ENCODE measurements around the gene EPSTI1.
"Not testable (repeated sequence)": the region's sequence is repeated elsewhere in the genome, so short reads cannot be mapped to it uniquely, and the experiment has no call there.

EPSTI1 gene

GRCh38 chr13:42991898-42992763, at the start of gene EPSTI1:
EPSTI1 (minus strand) TSS chr13:42992241; CDS start chr13:42992165, 76 bp downstream.
- DNase-seq (ENCODE audit: low spot score), result peak; percentile 78

DNA sequence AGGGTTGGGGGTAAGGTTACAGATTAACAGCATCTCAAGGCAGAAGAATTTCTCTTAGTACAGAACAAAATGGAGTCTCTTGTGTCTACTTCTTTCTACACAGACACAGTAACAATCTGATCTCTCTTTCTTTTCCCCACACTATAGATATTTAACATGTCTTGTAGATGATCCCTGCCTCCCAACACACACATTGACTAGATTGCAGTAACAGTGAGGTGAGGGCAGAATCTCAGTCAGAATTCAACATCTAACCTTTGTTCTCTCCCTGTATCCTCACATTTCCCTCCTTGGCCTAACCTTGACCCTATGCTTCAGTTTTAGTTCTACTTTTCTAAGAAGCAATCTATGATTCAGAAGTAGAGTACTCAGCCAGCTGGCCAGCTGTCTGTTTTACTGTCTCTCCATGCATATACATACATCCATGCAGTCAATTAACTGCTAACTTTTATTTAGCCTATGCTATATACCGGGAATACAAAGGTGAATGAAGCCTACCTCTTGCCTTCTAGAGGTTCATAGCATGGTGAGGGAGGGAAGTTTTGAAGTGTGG, 49.4 kb upstream of the EPSTI1 start:
- DNase-seq (ENCODE audit: low spot score), result no peak

- DNase-seq (ENCODE audit: low spot score), result not testable (repeated sequence)
Observed at GRCh38 chr13:43040581-43041368, 48.7 kb upstream of the EPSTI1 start.

GRCh38 chr13:43039966-43040365, 47.9 kb upstream of the EPSTI1 start:
- DNase-seq (ENCODE audit: low spot score), result no peak

DNA sequence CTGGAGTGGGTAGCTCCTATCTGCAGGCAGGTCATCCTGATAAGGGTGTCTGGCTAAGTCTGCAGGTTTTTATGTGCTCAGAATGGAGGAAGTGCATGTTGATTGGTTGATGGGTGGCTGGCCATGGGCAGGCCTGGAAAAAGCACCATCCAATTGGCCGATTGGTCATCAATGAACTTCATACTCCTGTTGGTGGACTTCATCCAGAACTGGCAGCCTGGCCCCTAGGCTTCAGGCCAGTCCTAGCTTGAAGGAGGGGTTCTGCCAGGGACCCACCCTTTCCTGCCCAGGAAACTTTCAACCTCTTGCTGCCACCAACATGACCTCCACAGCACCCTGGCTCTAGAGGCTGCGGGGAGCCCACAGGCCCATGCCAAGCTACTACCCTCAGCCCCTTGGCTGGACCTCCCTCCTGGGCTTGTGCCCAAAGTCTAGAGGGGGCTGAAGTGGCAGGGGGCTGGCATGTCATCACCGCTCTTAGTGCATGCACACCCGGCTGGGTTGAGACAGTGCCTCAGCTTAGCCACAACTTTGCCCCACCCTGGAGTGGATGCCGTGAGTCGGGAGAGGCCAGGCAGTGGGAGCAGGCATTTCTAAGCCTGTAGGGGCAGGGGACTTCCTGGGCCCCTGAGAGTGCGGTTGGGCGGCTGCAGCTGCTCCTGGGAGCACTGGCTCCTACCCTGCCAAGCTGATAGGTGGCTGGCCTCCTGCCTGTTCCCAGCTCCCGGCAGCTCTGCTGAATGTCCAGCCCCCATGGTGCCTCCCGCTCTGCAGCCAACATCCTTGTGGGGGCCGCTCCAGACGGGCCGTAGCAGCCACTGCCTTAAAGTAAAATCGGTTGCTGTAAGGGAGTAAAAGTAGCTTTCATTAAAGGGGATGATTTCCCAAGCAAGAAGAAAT, 44.6 kb upstream of the EPSTI1 start:
- DNase-seq (ENCODE audit: low spot score), result no peak

DNA sequence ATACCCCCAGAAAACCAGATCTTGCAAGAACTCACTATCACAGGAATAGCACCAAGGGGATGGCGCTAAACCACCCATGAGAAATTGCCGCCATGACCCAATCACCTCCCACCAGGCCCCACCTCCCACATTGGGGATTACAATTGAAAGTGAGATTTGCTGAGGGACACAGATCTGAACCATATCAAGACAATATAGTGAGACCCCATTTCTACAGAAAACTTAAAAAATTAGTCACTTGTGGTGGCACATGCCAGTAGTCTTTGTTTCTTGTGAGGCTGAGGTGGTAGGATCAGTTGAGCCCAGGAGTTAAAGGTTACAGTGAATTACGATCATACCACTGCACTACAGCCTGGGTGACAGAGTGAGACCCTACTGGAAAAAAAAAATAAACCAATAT, 41.0 kb upstream of the EPSTI1 start:
- DNase-seq (ENCODE audit: low spot score), result no peak

GRCh38 chr13:43031881-43032280, 39.8 kb upstream of the EPSTI1 start:
- no peak for DNase-seq (ENCODE audit: low spot score)

GRCh38 chr13:43030548-43030947, 38.5 kb upstream of the EPSTI1 start:
- no peak for DNase-seq (ENCODE audit: low spot score)

GRCh38 chr13:43026262-43026661, 34.2 kb upstream of the EPSTI1 start:
- DNase-seq (ENCODE audit: low spot score), result no peak

GRCh38 chr13:43023289-43023963, 31.4 kb upstream of the EPSTI1 start, which contains the start of gene DNAJC15:
DNAJC15 (plus strand) TSS chr13:43023586; CDS start chr13:43023627, 41 bp downstream.
- peak; percentile 85 for DNase-seq (ENCODE audit: low spot score)

DNA sequence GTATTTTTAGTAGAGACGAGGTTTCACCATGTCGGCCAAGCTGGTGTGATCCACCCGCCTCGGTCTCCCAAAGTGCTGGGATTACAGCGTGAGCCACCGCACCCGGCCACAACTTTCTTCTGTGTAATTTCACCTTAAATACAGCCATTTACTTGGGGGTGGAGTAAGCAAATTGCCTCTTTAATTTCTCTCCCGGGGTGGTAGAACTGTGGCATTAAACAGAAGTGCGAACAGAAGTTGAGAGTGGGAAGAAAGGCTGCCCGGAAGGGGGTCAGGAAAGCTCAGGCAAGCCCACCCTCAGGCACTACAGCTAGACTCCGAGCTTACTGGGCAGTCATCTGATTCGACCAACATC, 30.9 kb upstream of the EPSTI1 start:
- no peak for DNase-seq (ENCODE audit: low spot score)

- peak; percentile 16 for DNase-seq (ENCODE audit: low spot score)
Observed at GRCh38 chr13:43021926-43022670, 30.1 kb upstream of the EPSTI1 start.

DNA sequence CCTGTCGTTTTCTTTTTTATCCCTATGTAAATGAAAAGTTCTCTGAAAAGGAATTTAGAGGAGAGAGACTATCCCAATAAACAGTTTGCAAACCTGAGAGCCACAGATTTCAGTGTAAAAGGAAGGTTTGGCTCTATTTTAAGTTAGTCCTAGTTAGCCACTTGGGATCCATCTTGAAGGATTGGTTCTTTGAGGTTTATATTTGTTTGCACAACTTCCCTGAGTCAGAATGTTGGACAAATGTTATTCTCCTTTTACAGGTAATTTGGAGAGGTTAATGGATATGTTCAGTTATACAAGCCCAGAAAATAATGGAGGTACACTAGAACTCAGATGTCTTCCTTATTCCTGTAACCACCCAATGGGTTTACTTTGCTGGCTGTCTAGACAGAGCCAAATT, 28.8 kb upstream of the EPSTI1 start:
- DNase-seq (ENCODE audit: low spot score), result no peak

DNA sequence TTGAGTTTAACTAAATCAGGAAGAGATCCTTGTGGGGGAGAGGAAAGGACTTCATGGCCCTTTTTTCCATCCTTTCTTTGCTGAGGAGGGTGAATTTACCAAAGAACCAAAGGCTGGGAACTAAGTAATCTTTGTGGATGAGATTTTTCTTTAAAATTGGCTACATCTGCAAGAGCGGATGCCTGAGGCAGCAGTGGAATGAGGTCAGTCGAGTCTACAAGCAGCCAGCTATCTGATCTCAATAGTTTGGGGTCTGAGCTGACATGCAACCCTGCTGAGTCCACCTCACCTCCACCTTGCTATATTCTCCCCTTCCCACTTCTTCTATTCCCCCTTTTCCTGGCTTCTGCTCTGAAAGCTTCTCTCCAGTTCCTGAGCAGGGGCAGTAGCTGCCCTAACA, 27.8 kb upstream of the EPSTI1 start:
- DNase-seq (ENCODE audit: low spot score), result peak; percentile 25

- DNase-seq (ENCODE audit: low spot score), result no peak
Observed at GRCh38 chr13:43016226-43016625, 24.2 kb upstream of the EPSTI1 start.

- no peak for DNase-seq (ENCODE audit: low spot score)
Observed at GRCh38 chr13:43014162-43014561, 22.1 kb upstream of the EPSTI1 start.

- peak; percentile 51 for DNase-seq (ENCODE audit: low spot score)
Observed at GRCh38 chr13:43009506-43009905, 17.5 kb upstream of the EPSTI1 start.

GRCh38 chr13:43008596-43008995, 16.6 kb upstream of the EPSTI1 start:
- DNase-seq (ENCODE audit: low spot score), result no peak

DNA sequence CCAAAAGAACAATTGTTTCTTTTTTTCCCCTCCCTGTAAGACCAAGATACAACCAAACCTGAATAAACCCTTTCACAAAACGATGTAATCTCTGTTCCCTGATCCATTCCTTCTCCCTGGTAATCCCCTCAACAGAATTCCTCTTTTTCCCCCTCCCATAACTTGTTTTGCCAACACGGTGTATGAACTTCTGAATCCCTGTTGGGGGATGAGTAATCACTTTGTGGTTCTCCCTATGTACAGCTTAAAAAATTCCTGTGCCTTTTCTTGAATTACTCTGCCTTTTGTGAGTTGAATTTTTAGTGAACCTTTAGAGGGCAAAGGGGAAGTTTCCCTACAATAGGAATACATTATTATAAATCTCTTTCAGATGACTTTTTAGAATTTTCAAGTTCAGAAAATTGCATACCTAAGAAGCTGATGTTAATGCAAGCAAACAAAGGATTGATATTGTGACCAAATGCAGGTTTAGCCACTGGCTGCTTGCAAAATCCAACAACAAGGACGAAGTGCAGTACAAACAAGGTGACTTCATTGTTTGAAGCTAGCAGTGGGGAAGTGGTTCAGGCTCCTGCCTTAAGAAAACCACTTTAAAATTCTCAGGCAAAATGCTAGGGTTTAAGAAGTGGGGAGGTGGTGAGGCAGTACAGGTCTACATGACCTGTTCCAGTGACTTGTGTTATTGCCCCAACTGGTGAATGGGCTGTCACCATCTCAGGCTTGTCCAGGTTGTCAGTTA, 15.0 kb upstream of the EPSTI1 start:
- peak; percentile 33 for DNase-seq (ENCODE audit: low spot score)

Data from GM03348 (cell line).